Cortex of kidney (tissue), 1 donor: Measurements from ENCODE around the gene ZDHHC3.

Experiments
- DNase-seq: peaks from one replicate; lab custom pipeline; 2025; lab: John Stamatoyannopoulos, UW

Gene ZDHHC3

DNA sequence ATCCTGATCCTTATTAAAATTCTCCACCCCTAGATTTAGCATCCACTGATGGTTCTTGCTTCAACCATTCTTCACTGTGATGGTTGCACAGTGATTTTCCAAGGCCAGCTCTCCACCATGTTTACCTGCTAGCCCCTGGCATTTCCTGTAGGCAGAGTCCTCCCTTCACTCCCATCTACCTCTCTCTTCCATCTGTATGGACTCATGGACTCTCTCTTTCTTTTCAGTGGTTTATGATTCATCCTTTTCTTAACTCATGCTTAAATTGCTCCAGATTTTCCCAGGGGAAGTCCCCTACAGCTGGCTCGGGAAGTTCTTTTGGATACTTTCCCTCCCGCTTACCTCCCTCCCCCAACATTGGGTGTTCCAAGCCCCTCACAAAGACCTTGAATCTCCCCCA is 82.9 kb downstream of the ZDHHC3 start:
- no peak for DNase-seq

DNA sequence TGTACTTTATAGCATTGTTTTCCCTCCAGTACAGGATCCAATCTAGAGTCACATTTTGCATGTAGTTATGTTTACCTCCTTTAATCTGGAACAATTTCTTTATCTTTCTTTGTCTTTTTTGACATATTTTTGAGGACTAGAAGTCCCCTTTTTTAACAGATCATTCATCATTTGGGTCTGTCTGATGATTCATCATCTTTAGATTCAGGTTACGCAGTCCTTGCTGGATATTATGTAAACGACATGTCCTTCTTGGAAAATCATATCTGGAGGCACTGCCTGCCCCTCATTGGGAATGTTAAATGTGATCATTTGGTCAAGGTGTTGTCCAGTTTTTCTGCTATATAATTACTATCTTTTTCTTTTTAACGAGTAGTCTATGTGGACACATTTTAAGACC is 83.3 kb downstream of the ZDHHC3 start:
- no peak for DNase-seq

DNA sequence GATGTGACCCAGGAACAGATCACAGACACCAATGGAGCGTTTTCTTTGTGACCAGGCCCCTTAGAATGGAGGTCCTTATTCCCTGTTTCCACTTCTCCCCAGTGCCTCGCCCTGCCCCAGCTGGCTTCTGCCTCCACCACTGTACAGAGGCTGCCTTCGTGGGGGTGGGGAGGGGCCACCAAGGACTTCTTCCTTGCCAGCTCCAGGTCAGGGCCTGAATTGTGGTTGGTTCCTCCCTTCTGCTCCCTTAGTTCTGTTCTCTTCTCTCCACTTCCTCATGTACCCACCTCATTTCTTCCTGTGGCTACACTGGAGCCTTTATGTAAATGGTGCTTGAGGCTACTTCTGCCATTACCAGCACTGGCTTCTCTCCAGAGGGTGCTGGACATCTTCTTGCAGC is 85.1 kb downstream of the ZDHHC3 start:
- DNase-seq, result no peak

DNA sequence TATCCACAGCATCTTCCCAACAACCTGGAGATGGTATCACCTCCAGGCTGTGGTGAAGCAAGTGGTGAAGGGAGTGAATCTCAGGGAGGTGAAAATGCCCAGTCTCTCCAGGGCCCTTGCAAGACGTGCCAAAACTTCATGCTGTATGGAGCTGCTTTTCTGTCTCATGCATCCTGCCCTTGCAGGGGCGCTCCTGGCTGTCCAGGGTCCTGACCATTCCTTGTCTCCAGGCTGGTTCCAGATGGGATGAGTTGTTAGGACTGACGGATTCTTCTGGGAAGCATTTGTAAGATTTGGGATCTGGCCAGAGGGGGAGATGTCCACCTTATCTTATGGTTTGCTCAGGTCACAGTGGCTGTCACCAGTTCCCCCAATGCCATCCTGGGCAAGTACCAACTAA is 85.7 kb downstream of the ZDHHC3 start:
- no peak for DNase-seq

DNA sequence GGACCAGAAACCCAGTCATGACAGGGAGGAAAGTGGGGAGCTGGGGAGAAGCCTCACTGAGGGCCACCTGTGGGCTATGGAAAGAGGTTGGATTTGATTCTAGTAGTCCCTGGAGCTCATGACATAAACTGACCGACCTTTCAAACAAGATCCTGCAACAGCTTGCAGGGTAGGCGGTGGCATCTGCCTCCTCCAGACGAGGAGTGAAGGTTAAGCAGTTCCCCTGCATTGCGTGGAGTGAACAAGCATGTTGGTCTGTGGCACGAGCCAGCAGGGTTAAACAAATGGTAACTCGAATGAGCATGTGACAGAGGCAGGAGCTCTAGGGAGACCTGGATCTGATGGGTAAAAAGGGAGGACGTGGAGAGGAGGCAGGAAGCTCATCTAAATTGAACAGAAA is 88.9 kb downstream of the ZDHHC3 start:
- DNase-seq, result no peak

DNA sequence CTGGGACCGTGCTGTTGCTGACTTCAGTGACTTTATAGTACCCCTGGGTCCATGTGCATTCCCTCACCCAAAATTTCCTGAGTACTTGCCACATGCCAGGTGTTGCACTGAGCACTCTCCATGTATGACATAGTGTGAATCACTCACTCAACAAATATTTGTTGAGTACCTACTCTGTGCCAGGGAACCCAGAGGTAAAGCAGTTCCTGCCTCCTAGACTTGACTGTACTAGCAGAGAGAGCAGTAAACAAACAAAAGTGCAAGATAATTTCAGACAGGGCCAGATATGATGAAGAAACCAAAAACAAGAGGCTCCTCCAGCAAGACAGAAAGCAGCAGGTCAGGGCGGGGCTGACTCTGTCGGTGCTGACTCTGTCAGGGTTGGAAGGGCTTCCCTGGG is 89.4 kb downstream of the ZDHHC3 start:
- DNase-seq, result no peak

DNA sequence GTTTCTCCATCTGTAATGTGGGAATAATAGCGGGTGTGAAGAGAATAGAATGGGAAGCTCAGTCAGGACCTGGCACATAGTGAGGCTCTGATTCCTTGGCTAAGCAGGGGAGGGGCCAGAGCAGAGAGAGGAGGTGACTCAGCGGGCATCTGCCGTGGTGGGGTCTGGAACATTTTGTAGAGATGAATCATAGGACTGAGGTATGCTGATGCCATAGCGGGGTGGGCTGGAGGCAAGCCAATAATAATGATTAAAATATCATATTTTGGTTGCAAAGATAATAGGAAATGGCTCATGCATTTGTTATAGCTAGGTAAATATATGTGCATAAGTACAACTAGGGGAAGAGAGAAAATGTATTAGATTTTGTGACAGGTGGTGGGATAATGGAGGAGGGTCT is 90.4 kb downstream of the ZDHHC3 start:
- DNase-seq, result no peak

DNA sequence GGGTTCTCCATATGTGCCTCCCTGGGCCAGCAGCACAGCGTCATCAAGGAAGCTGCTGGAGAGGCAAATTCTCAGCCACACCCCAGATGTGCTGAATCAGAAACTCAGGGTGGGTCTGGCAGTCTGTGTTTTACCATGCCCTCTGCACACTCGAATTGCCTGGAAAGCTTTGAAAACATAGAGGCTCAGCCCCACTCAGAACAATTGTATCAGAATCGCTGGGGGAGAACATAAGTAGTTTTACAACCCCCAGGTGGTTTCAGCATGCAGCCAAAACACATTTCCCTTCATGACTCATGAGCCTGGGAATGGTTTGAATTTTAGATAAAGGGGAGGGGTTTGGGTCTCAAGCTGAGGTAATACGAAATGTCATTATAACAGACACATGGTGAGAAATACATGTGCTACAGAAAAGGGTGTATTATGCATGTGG is 92.0 kb downstream of the ZDHHC3 start:
- DNase-seq, result no peak

DNA sequence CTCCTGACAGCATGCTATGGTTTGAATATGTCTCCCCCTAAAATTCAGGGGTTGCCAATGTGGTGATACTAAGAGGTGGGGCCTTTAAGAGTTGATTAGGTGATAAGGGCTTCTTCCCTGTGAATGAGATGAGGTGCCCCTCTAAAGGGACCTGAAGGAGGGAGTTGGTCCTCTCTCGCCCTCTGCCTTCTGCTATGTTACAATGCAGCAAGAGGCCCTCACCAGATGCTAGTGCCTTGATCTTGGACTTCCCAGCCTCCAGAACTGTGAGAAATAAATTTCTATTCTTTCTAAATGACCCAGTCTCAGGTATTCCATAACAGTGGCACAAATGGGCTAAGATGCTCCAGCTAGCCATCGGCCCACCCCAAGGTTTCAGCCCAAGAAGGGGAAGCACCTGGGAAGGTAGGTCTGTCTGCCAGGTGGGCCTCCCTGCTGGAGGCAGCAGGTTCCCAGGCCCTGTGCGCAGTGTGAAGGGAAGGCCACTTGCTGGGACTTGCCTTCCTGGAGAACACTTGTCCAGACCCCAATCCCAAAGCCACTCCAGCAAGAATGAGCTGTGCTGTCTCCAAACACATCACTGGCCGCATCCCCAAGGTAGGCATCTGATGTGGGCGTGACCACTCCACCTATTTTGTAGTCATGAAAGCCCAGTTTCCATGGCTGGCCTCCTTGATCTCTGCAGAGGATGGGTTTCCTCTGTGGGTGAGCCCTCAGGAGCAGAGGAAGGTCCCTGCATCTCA is 92.6 kb downstream of the ZDHHC3 start:
- DNase-seq, result no peak

DNA sequence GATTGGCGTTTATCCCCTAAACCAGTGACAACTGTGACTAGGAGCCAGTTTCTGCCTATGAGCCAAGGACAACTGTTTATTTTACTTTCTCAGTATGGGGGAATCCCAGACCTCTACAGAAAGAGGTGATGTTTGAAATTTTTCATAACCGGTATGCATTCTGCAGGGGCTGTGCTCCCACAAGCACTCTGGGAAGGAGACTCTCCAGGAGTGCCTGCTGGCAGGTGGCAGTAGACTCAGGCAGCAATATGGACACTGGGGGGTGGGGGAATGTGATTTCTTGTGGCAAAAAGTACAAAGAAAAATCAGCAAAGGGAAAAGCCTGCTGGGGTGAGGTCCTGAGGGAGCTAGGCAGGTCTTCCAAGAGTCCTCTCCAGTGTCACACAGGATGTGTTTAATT is 95.7 kb downstream of the ZDHHC3 start:
- DNase-seq, result no peak

DNA sequence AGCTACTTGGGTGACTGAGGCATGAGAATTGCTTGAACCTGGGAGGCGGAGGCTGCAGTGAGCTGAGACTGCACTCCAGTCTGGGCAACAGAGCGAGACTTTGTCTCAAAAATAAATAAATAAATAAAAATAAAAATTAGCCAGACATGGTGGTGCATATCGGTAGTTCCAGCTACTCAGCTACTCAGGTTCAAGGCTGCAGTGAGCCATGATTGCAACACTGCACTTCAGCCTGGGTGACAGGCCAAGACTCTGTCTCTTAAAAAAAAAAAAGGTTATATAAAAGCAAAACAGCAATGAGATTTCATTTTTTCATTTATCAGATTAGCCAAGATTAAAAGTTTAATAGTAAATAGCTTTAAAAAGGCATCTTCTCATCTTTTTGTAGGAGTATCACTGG is 98.6 kb downstream of the ZDHHC3 start:
- DNase-seq, result no peak

DNA sequence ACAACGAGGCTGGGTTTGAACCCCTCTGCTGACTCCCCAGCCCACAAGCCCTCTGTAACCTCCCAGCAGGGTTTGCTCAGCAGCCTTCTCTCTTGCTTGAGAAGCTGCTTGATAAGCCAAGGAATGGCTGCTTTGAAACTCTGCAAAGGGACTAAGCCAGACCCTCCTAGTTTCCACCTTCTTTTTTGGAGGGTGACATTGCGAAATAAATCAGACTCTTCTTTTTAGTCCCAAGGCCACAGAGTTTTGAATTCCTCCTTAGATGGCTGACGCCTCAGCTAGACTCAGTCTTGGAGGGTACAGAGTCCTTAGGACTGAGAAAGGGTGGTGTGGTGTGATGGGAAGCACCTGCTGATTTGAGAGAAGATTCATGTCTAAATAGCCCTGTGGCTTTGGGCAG is 100.4 kb downstream of the ZDHHC3 start:
- no peak for DNase-seq
